Measurements from ENCODE around the gene GFER.

- TF ChIP-seq POLR2A (IDR thresholded peaks at IDR 0.05) = no peak
- TF ChIP-seq CTCF (IDR thresholded peaks at IDR 0.05) = no peak
Measured at GRCh38 chr16:1938316-1938715, 45.7 kb upstream of the GFER start.
